ENCODE data around the gene SLC8A1.

The SLC8A1 gene

DNA sequence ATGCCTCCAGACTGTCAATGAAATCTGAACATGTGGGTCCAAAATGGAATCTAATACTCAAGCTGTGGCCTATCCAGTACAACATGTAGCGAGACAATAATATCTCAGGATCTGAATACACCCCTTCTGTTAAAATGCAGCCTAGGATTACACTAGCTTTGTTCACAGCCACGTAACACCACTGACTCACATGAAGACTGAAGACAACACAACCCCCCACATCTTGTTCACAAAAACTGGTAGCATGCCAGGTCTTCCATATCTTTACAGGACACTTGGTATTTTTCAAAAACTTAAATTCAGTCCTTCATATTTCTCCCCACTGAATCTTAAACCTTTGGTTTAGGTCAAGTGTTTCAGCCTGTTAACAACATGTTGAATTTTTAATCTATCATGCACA, 84.2 kb downstream of the SLC8A1 start:
- in situ Hi-C loops (cut with MboI; ENCODE audit: low pct_unique_long_range_greater_than_20kb, low sequenced_read_pairs) = no loop called here

DNA sequence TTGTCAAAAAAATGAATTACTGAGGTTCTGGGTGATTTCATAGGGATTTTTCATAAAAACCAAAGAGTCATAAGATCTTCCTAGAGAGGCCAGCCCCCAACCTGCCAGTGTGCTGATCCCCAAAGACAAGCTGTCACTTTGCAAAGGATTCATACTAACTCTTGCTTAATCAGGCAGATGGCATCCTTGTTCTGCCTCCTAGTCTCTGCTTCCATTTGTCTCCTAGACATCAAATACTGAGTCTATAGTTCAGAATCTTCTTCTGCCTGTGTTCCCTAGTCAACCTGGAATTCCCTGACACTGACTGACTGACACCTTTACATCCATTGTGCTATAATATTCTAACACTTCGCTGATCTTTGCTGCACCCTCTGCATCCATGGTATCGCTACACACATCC, 84.9 kb downstream of the SLC8A1 start:
- DNase-seq = no peak
- in situ Hi-C loops (cut with MboI; ENCODE audit: low pct_unique_long_range_greater_than_20kb, low sequenced_read_pairs) = no loop called here

More for the DNA sequence above, 84.2 kb downstream of the SLC8A1 start:
- DNase-seq = no peak

DNA sequence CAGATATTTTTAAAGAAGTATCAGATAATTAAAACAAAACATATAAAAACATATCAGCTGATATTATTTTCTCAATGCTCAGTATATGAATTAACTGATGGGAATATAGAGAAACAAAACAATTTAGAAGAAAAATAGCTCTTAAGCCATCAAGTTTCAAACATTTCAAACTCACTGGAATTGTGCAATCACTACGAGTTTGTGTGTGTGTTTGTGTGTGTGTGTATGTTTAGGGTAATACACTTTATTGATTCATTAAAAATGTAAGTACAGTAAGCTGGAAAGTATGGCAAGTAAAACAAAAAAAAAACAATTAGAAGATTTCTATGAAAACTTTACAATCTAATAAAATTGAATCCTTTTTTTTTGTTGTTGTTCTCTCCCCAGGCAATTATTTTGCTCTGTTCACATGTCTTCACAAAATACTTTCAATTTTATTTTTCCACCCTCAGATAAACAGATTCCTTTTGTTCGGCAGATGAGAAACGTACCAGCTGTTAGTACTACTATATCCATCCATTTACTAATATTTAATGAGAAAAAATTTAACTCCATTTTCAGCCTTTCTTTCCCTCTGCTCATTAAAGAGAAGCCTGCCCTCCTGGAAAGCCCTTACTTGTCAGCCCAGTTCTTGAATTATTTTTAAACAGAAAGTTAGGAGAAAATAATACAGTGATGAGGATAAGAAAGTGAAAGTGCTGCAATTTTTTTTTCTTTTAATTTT, 87.6 kb downstream of the SLC8A1 start:
- in situ Hi-C loops (cut with MboI; ENCODE audit: low pct_unique_long_range_greater_than_20kb, low sequenced_read_pairs) = no loop called here
- DNase-seq = no peak

DNA sequence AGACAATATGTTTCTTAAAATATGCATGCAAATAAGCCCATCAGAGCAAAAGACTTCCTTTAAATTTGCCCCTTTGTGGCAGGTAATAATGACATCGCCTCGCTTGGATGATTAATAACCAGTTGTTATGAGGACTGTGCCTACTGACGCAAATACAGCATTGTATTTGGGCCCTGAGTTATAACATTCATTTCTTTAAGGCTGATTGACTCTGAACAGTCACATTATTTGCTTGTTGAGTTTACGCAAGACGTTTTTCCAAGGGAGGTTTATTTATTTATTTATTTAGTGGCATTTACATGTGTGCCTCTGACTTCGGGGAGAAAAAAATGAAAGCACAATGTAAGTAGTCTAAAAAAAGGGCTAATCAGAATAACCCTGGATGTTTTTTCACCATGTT, 88.3 kb downstream of the SLC8A1 start:
- DNase-seq = no peak
- in situ Hi-C loops (cut with MboI; ENCODE audit: low pct_unique_long_range_greater_than_20kb, low sequenced_read_pairs) = no loop called here

DNA sequence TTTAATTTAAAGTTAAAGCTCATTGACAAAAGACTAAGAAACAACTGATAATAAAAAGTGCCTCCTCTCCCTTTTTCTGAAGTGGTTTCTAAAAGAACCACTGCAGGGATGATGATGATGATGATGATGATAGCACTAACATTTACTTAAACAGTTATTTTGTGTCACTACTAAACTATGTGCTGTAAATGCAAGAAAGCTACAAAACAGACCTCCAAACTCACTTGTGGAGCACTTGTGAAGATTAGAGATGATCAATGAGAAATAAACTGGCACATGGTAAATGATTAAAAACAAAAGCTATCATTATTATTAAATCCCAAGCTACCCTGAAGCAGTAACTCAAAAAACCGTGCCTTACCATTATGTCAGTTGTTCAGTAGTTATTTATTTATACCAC, 88.7 kb downstream of the SLC8A1 start:
- in situ Hi-C loops (cut with MboI; ENCODE audit: low pct_unique_long_range_greater_than_20kb, low sequenced_read_pairs) = no loop called here
- DNase-seq = no peak

DNA sequence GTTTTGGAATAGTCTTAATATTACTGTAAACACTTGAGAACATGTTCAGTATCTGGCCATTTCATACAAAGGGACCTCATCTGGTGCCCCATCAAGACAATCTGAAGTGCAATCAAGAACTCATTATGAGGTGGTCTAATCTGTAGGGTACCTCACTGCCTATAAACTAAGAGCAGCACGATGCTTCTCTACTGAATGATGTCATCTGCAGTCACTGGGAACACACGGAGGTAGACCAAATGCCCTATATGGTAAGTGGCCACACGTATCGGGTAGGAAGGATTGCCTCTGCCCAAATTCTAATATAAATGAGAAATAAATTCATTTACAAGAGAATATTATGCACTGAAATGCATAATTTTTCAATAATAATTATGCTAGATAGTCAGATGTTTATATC, 90.4 kb downstream of the SLC8A1 start:
- DNase-seq = no peak
- in situ Hi-C loops (cut with MboI; ENCODE audit: low pct_unique_long_range_greater_than_20kb, low sequenced_read_pairs) = no loop called here

DNA sequence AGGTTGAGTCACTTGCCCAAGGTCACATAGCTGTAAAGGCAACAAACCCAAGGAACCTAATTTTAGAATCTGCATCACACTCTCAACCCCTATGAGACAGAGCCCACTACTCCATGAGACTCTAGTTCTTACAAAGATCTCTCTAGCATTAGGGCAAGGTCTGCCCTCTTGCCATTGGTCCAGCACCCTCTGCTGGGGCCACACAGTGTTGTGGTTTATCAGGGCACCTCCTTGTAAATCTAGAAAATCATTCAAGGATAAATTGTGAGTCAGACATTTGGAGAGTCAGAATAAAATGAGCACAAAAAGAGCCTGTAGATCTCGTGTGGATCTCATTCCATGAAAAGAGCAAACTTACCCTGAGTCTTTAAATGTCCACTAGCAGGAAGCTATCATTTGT, 91.2 kb downstream of the SLC8A1 start:
- in situ Hi-C loops (cut with MboI; ENCODE audit: low pct_unique_long_range_greater_than_20kb, low sequenced_read_pairs) = no loop called here
- no peak for DNase-seq

DNA sequence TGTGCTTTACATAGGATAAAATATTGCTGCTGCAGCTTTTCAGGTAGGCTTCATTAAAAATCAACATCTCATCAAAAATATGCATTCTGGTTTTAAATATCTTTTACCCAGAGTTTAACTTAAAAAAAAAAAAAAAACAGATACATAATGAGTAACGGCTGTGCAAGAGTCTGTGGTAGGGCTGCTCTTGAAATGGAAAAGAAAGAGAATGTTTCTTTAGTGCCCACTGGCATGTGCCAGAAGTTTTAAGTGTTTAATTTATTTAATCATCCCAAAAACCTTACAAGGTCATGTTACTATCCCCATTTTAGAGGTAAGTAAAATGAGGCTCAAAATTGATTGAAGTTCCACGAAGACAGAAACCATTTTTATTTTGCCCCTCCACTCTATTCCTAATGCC, 92.1 kb downstream of the SLC8A1 start:
- in situ Hi-C loops (cut with MboI; ENCODE audit: low pct_unique_long_range_greater_than_20kb, low sequenced_read_pairs) = no loop called here
- DNase-seq = no peak

DNA sequence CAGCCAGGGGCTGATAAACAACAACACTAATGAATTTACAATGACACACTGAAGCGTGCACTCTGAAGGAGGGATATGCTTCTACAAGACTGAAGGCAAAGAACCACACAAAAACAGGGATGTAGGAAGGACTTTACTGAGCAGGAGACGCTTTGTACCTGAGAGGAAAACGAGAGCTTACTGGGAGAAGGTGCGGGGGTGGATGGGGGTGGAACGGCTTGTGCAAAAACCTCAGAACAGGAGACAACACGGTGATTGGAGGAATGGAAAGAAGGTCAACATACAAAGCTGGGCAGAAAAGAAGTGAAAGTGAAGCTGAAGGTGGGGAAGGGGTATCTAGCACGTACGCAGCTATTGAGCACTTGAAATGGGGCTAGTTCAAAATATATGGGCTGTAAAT, 93.1 kb downstream of the SLC8A1 start:
- in situ Hi-C loops (cut with MboI; ENCODE audit: low pct_unique_long_range_greater_than_20kb, low sequenced_read_pairs) = no loop called here
- no peak for DNase-seq

DNA sequence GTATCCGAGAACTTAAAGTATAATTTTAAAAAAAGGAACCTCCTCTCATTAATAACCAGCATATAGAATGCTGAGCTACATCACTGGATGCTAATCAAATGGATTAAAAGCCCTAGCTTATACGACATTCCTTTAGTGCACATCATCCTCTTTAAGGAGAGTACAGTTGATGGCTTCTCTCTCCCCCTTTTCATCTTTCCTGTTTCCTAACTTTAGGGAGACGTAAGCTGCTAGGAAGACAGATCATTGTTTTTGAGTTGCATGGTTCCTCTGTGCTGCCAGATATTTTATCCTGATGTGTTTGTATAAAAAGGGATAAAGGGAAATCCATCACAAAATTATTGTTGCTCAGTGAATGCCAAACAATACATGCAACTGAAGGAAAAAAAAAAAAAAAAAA, 94.2 kb downstream of the SLC8A1 start:
- in situ Hi-C loops (cut with MboI; ENCODE audit: low pct_unique_long_range_greater_than_20kb, low sequenced_read_pairs) = no loop called here
- no peak for DNase-seq

DNA sequence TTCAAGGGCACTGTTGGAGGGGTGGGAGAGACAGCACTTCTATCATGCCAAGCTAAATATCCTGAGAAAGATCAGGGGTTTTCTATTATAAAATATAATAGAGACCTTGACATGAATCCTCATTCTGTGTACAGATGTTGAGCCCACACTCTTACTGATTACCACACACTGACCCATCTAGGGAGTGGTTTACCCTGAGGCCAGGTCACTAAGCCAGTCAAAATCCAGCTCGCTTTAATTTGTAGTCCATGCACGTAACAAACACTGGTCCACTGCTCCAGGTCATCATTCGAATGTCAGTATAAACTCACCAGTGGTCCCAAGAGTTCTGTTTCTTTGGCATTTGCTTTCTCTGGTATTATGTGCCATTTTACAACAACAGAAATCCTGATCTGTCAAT, 96.4 kb downstream of the SLC8A1 start:
- DNase-seq = no peak
- in situ Hi-C loops (cut with MboI; ENCODE audit: low pct_unique_long_range_greater_than_20kb, low sequenced_read_pairs) = no loop called here

DNA sequence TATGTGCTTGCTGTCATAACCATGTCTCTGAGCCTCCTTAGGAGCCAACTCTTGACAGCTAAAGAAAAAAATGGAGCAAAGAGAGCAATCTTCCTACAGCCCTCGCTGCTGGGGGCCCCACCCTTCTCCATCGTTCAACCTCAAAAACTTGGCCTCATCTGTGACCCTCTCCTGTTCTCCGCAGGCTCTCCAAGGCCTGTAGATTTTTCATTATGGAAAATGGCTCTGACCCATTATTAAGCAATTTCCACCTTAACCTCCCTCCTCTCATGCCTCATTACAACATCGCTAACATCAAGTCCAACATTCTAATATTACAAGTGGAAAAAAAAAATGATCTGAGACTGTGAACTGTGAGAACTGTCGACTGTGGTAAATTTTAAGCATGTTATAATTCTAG, 98.7 kb downstream of the SLC8A1 start:
- in situ Hi-C loops (cut with MboI; ENCODE audit: low pct_unique_long_range_greater_than_20kb, low sequenced_read_pairs) = no loop called here
- DNase-seq = no peak

DNA sequence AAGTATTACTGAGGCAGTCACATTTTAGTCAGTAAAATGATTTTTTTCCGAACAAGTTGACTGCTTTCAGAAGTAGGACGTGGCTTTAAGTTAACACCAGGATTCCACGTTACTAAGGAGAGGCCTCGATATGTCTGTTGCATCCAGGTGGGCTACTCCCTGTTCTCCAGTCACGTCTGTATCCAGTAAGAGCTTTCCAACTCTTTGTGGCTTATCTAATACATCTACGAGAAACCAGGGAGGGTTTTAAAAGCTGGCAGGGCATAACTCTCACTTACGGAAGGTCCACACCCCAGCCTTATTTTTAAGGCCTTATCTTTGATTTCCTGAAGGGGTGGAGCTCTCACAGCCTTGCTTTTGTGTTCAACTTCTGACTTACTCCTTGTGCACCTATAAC, 99.2 kb downstream of the SLC8A1 start:
- in situ Hi-C loops (cut with MboI; ENCODE audit: low pct_unique_long_range_greater_than_20kb, low sequenced_read_pairs) = no loop called here
- DNase-seq = no peak

DNA sequence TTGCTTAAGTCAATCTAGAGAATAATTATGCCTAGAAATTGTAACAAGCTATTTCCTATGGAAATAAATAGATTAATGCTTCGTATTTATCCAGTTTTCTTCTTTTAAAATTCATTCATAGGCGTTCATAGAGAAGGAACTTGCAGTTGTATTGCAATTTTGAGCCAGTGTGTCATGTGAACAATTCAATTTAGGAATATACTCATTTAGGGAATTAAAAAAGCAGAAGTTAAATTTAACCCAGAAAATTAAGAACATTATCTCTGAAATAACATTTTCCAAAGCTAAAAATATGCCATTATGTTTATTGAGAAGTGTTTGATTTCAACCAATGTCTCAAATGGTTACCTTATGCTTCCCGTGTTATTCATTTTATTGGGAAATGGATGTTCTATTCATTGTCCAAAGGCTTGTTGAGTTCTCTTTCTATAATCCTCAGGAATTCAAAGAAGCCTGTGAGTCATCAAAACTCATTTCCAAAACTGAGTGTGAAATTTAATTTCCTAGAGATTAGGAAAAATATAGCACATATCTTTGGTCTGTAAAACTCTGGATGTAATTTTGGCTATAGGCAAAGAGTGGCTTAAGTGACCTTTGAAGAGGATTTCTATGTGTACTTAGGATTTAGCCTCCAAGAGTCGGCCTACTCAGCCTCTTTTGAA, 99.7 kb downstream of the SLC8A1 start:
- in situ Hi-C loops (cut with MboI; ENCODE audit: low pct_unique_long_range_greater_than_20kb, low sequenced_read_pairs) = no loop called here
- DNase-seq = no peak

DNA sequence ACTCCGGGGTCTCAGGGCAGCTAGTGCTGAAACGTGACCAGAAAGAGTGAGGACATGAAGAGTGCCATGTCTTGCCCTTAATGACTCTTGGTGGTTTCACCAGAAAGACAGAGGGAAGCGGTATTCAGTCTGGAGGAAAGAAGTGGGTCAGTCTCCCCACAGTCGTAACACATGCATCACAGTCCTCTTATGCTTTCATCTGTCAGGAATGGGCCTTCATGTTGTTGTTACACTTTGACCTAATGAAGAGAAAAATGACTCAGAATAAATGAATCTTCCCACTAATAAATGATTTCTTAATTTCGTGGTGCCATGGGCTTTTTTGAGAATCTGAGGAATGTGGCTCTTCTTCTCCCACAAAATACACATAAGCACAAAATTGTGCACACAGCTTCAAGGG, 103.2 kb downstream of the SLC8A1 start:
- no peak for DNase-seq
- in situ Hi-C loops (cut with MboI; ENCODE audit: low pct_unique_long_range_greater_than_20kb, low sequenced_read_pairs) = no loop called here

DNA sequence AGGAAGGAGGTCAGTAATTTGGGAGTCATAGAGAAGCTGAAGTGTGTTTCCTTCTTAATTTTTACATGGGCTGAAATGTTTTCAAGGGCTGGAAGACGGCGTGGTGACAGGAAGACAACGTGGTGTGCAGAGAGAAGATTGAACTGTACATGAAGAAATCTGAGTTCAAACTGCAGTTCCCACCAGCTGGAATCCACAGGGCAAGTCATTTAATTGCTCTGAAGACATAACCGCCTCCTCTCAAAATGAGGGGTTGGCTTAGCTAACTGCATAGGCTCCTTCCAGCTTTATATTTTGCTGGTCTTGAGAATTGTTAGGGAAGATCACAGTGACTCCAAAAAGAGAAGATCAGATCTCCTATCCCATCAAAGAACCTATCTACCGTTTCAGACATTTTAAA, 103.9 kb downstream of the SLC8A1 start:
- no peak for DNase-seq
- in situ Hi-C loops (cut with MboI; ENCODE audit: low pct_unique_long_range_greater_than_20kb, low sequenced_read_pairs) = no loop called here

DNA sequence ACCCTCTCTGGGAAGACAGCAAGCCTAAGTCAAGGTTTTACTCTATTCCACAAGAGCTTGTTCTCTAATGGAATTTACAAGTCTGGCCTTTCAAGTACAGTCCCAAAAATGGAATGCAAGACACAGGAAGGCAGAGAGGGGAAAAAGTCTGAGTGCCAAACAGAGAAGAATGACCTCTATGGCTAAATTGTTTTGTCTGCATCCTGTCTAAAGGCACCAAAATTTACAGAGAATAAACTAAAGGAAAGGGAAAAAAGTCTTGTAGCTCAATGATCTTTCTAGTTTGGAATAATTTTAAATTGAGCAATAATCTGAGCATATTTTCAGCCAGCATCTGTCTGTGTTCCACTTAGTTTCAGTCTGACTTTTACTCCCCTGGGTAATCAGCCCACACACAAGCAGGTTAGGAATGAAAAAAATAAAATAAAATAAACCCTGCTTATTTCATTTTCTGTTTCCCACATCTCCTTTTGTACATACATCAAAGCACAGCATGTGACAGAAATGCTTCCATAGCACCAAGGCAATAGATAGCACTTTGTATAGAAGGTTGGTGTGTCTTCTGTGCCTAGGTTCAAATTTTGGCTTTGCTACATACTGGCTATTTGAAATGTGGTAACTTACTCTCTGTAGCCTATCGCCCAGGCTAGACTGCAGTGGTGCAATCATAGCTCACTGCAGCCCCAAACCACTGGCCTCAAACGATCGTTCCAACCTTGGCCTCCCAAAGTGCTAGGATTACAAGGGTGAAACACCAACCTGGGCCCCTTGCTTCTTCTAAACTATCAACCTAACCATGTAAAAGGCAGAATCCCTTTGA, 105.1 kb downstream of the SLC8A1 start:
- in situ Hi-C loops (cut with MboI; ENCODE audit: low pct_unique_long_range_greater_than_20kb, low sequenced_read_pairs) = no loop called here
- DNase-seq = no peak

DNA sequence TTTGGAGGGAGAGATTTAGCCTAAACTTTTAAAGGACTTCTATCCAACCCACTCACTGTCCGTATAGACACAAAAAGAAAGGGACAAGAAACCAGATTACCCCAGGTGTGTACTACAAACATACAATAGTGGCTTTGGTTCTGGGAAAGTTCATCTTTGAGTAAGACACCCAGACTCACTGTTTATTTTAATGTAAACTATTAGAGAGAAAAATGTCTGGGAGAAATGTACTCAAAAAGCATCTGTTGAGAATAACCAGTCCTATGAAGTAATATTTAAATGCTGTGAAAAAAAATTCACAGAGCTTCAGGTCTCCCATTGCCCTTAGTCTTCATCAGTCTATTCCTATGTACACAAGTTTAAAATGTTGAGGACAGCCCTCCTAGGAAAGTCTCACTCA, 107.5 kb downstream of the SLC8A1 start:
- DNase-seq = no peak
- in situ Hi-C loops (cut with MboI; ENCODE audit: low pct_unique_long_range_greater_than_20kb, low sequenced_read_pairs) = no loop called here

DNA sequence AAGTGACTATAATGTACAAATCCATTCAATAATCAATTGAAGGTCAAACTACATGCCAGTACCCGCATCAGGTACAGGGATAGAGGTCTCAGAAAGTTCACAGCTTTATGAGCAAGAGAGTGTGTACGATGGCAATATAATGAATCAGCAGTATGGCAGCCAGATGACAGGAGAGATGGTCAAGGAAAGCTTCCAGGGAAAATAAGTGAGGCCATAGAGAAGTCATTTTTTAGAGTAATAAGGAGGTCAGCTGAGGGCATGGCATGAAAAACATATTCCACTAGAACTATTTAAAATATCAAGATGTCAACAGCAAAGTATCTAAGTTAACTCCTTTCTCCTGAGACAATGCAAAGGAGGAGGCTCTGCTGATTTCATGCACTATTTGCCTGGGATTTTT, 108.0 kb downstream of the SLC8A1 start:
- in situ Hi-C loops (cut with MboI; ENCODE audit: low pct_unique_long_range_greater_than_20kb, low sequenced_read_pairs) = no loop called here
- no peak for DNase-seq

DNA sequence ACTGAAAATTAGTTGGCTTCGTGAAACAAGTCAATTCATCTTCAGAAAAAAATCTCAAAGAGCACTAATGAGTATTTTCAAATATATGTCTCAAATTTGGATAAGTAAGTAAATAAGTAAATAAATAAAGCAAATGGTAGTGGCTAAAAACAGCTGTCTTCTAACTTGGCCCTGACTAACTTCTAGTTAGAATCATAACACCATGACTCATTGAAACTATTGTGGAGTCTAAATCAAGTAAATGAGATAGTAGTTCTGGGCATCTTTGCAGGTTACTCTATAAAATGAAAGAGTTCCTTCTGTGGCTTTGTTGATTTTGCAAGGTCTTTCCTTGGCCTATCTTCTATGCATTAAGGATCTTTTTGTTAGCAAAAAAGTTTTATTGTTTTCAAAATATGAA, 110.7 kb downstream of the SLC8A1 start:
- no peak for DNase-seq
- in situ Hi-C loops (cut with MboI; ENCODE audit: low pct_unique_long_range_greater_than_20kb, low sequenced_read_pairs) = no loop called here

Measured in KBM-7 (cell line).